Vagina (tissue), 2 donors: Measurements from ENCODE around the gene RFPL4A. TPM values are rescaled to one million over a fixed set of nuclear protein-coding genes. Genes with fewer than 3 reads are reported as not detected.

Experiments
- DNase-seq, 2 donors: peaks; one replicate each; pipeline ENCODE4 v3.0.0-alpha.2; 2017; ENCODE audit errors: extremely low spot score in 2 of 2
- H3K27ac ChIP-seq: fragments of 200-600 bp; sonication (generic); one replicate; pipeline ENCODE4 v1.5.1; 2019
- H3K27me3 ChIP-seq: fragments of 200-600 bp; sonication (generic); one replicate; pipeline ENCODE4 v1.5.1; 2019
- H3K36me3 ChIP-seq, 2 donors: fragments of 200-600 bp; sonication (generic); one replicate each; pipeline ENCODE4 v1.5.1; 2017 to 2019
- H3K4me1 ChIP-seq: fragments of 200-600 bp; sonication (generic); one replicate; pipeline ENCODE4 v1.5.1; 2019
- H3K4me3 ChIP-seq, 2 donors: fragments of 200-600 bp; sonication (generic); 1 replicate in 1 of 2; 2 replicates in 1 of 2; pipeline ENCODE4 v1.5.1; 2016 to 2019
- H3K9me3 ChIP-seq: fragments of 200-600 bp; sonication (generic); one replicate; pipeline ENCODE4 v1.5.1; 2019
- CTCF ChIP-seq, 3 experiments: fragments of 450-650 bp in 2 of 3; fragments of 200-600 bp in 1 of 3; sonication (generic) in 1 of 3; IDR thresholded peaks; one replicate each; pipeline ENCODE4 v1.5.1; 2017 to 2019; ENCODE audit warnings: antibody characterized with exemption in 3 of 3, mild to moderate bottlenecking in 2 of 3, moderate library complexity in 2 of 3
- POLR2A ChIP-seq, 2 donors: fragments of 450-650 bp; IDR thresholded peaks; one replicate each; pipeline ENCODE4 v1.6.1; 2017; ENCODE audit warnings: antibody characterized with exemption in 2 of 2, mild to moderate bottlenecking in 2 of 2, moderate library complexity in 2 of 2
- POLR2AphosphoS5 ChIP-seq, 2 donors: sonication (generic); formaldehyde crosslinking; IDR thresholded peaks; one replicate each; pipeline ENCODE4 v1.9.0; 2017; ENCODE audit warnings: antibody characterized with exemption in 2 of 2, mild to moderate bottlenecking in 2 of 2, low read depth in 1 of 2; ENCODE audit not compliant: insufficient read depth in 1 of 2
- intact Hi-C: fragments of 100-400 bp; cut with DNase I; formaldehyde crosslinking; loops from one replicate; pipeline ENCODE4 v1.15.1; 2023
- total RNA-seq: library from RNA; depleted of rRNA; stranded (reverse); fragments of >200 nt; gene quantifications from one replicate; pipeline ENCODE4 v1.2.3, GENCODE V29; 2016

RFPL4A gene
- total RNA-seq, 1 donor from 2014 or later: not detected

DNA sequence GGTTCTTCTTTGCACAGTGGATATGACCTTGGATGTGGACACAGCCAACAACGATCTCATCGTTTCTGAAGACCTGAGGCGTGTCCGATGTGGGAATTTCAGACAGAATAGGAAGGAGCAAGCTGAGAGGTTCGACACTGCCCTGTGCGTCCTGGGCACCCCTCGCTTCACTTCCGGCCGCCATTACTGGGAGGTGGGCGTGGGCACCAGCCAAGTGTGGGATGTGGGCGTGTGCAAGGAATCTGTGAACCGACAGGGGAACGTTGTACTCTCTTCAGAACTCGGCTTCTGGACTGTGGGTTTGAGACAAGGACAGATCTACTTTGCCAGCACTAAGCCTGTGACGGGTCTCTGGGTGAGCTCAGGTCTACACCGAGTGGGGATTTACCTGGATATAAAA, 19.4 kb downstream of the RFPL4A start:
- Histone ChIP-seq H3K27ac (no peak overlapping the region), H3K4me1 (no peaks in the 10 kb centered on the region), H3K9me3 (no peaks in the 10 kb centered on the region), H3K27me3 (no peaks in the 10 kb centered on the region), H3K36me3 (no peaks in the 10 kb centered on the region), H3K4me3 (no peak overlapping the region)
- TF ChIP-seq CTCF (IDR thresholded peaks at IDR 0.05) (no peak), POLR2AphosphoS5 (IDR thresholded peaks at IDR 0.05; ENCODE audit: insufficient read depth in 1 of 2, low read depth in 1 of 2) (no peak), POLR2A (IDR thresholded peaks at IDR 0.05) (no peak)
- intact Hi-C loops: no loop called here
- no peak for DNase-seq

- no peaks in the 10 kb centered on the region for H3K4me1 ChIP-seq
- TF ChIP-seq CTCF (IDR thresholded peaks at IDR 0.05) (no peak), POLR2AphosphoS5 (IDR thresholded peaks at IDR 0.05; ENCODE audit: insufficient read depth in 1 of 2, low read depth in 1 of 2) (no peak), POLR2A (IDR thresholded peaks at IDR 0.05) (no peak)
- intact Hi-C loops: no loop called here
- no peak overlapping the region for H3K4me3 ChIP-seq
- H3K27ac ChIP-seq: no peak overlapping the region
- no peaks in the 10 kb centered on the region for H3K9me3 ChIP-seq
- DNase-seq: no peak
- no peaks in the 10 kb centered on the region for H3K36me3 ChIP-seq
- no peaks in the 10 kb centered on the region for H3K27me3 ChIP-seq
Observed at GRCh38 chr19:55781112-55781511, 22.2 kb downstream of the RFPL4A start.

DNA sequence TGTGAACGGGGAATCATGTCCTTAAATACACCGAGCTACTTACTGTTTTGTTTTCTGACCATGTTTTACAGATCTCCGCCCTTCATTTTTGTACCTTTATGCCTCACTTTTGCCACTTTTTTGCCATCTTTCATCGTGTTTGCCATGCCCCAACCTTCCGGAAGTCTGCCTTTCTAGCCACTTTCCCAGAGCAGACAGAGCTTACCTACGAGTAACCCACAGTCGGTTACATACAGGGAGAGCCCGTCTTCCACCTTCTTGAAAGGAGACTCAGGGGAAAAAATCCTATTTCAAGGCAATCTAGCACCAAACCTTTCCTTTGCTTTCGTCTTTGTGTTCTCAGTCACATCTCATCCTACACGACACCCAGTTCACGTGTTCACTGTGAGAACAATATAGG, 36.1 kb downstream of the RFPL4A start:
- no peaks in the 10 kb centered on the region for H3K9me3 ChIP-seq
- no peaks in the 10 kb centered on the region for H3K27me3 ChIP-seq
- intact Hi-C loops: no loop called here
- no peak overlapping the region for H3K27ac ChIP-seq
- H3K4me3 ChIP-seq: no peak overlapping the region
- DNase-seq: no peak
- no peak for TF ChIP-seq POLR2A (IDR thresholded peaks at IDR 0.05)
- no peak for TF ChIP-seq POLR2AphosphoS5 (IDR thresholded peaks at IDR 0.05; ENCODE audit: insufficient read depth in 1 of 2, low read depth in 1 of 2)
- TF ChIP-seq CTCF (IDR thresholded peaks at IDR 0.05): no peak
- no peaks in the 10 kb centered on the region for H3K4me1 ChIP-seq
- H3K36me3 ChIP-seq: no peaks in the 10 kb centered on the region

DNA sequence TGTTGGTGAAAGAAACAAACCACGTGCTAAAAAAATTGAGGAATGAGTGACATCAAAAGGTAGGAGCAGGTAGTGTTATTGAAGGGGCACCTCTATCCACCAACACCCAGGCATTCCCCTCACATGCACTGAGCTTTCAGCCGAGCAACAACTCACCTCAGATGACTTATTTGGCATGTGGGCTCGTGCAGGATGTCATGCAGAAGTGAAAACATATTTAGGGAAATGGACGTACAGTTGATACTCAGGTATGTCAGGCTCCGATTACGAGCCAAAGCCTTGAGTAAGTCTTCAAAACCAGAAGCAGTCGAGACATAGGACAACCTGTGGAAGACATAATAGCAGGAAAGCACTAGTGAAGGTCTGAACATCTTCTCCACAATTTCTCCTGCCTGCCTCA, 42.5 kb downstream of the RFPL4A start:
- Histone ChIP-seq H3K4me3 (no peak overlapping the region), H3K27me3 (no peaks in the 10 kb centered on the region), H3K36me3 (no peaks in the 10 kb centered on the region), H3K4me1 (no peaks in the 10 kb centered on the region), H3K27ac (no peak overlapping the region), H3K9me3 (no peaks in the 10 kb centered on the region)
- TF ChIP-seq CTCF (IDR thresholded peaks at IDR 0.05): no peak
- TF ChIP-seq POLR2A (IDR thresholded peaks at IDR 0.05): no peak
- no peak for TF ChIP-seq POLR2AphosphoS5 (IDR thresholded peaks at IDR 0.05; ENCODE audit: insufficient read depth in 1 of 2, low read depth in 1 of 2)
- intact Hi-C loops: no loop called here
- no peak for DNase-seq

- TF ChIP-seq POLR2A (IDR thresholded peaks at IDR 0.05) (no peak), POLR2AphosphoS5 (IDR thresholded peaks at IDR 0.05; ENCODE audit: insufficient read depth in 1 of 2, low read depth in 1 of 2) (no peak), CTCF (IDR thresholded peaks at IDR 0.05) (no peak)
- no peak overlapping the region for H3K27ac ChIP-seq
- no peaks in the 10 kb centered on the region for H3K27me3 ChIP-seq
- intact Hi-C loops: no loop called here
- DNase-seq: no peak
- H3K9me3 ChIP-seq: no peaks in the 10 kb centered on the region
- H3K4me1 ChIP-seq: no peaks in the 10 kb centered on the region
- no peaks in the 10 kb centered on the region for H3K36me3 ChIP-seq
- H3K4me3 ChIP-seq: no peak overlapping the region
Observed at GRCh38 chr19:55802281-55802680, 43.4 kb downstream of the RFPL4A start.
